Testis (tissue), 2 donors: Measurements from ENCODE around the gene IFNL3.

Experiments
- POLR2A ChIP-seq: fragments of 450-650 bp; IDR thresholded peaks from one replicate; pipeline ENCODE4 v1.6.1; 2017; ENCODE audit warnings: antibody characterized with exemption, mild to moderate bottlenecking, moderate library complexity
- TF ChIP-seq, protein P1 (sequence below), 3 experiments: fragments of 450-650 bp in 2 of 3; fragments of 200-600 bp in 1 of 3; sonication (generic) in 1 of 3; IDR thresholded peaks; one replicate each; pipeline ENCODE4 v1.5.1; 2016 to 2019; ENCODE audit warnings: antibody characterized with exemption in 3 of 3, mild to moderate bottlenecking in 2 of 3, moderate library complexity in 1 of 3

DNA sequence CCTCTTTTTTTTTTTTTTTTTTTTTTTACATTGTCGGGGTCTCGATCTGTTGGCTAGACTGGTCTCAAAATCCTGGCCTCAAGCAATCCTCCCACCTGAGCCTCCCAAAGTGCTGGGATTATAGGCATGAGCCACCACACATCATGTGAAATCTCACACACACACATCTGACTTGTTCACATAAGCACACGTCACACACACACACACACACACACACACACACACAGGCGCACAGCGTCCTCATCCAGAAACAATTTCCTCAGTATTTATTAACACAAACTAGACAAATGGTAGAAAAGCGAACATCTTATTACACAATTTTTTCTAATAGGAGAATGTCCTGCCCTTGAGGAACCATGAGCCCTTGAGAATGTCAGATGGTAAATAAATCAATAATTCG lies 35.6 kb downstream of the IFNL3 start:
- TF ChIP-seq, protein P1, sequence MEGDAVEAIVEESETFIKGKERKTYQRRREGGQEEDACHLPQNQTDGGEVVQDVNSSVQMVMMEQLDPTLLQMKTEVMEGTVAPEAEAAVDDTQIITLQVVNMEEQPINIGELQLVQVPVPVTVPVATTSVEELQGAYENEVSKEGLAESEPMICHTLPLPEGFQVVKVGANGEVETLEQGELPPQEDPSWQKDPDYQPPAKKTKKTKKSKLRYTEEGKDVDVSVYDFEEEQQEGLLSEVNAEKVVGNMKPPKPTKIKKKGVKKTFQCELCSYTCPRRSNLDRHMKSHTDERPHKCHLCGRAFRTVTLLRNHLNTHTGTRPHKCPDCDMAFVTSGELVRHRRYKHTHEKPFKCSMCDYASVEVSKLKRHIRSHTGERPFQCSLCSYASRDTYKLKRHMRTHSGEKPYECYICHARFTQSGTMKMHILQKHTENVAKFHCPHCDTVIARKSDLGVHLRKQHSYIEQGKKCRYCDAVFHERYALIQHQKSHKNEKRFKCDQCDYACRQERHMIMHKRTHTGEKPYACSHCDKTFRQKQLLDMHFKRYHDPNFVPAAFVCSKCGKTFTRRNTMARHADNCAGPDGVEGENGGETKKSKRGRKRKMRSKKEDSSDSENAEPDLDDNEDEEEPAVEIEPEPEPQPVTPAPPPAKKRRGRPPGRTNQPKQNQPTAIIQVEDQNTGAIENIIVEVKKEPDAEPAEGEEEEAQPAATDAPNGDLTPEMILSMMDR (IDR thresholded peaks at IDR 0.05) = no peak
- no peak for TF ChIP-seq POLR2A
